Panc1 (cell line): ENCODE measurements around the gene PTGFRN. TPM values are rescaled to one million over a fixed set of nuclear protein-coding genes. Genes with fewer than 3 reads are reported as not detected.

Experiments
- ATAC-seq: fragments of 200-7000 bp; cut with Tn5 transposase; 2 replicates; pipeline ENCODE4 v1.9.1; 2020; ENCODE audit warnings: mild to moderate bottlenecking, moderate library complexity
- BruUV-seq: library from RNA; stranded (reverse); fragments of 400-500 nt; replicated peaks from 2 replicates; lab custom pipeline; 2021; lab: Mats Ljungman, UMichigan
- CTCF ChIA-PET: fragments of 300-600 bp; sonication (Branson Sonifier 250); formaldehyde crosslinking; loops from one replicate; lab custom pipeline; 2022; ENCODE audit warnings: antibody characterized with exemption; lab: Charles Lee
- POLR2A ChIA-PET: fragments of 300-600 bp; sonication (Branson Sonifier 250); formaldehyde crosslinking; loops from one replicate; lab custom pipeline; 2022; ENCODE audit warnings: antibody characterized with exemption; lab: Charles Lee
- DNase-seq: peaks from one replicate; pipeline ENCODE4 v3.0.0-alpha.2; 2010; ENCODE audit warnings: low read depth, low spot score
- H3K27ac ChIP-seq: 2 replicates; pipeline ENCODE4 v1.5.1; 2011; ENCODE audit warnings: mild to moderate bottlenecking, low read length, inconsistent platforms
- H3K27me3 ChIP-seq: fragments of 200-500 bp; sonication (Bioruptor generic); 2 replicates; pipeline ENCODE4 v1.6.0; 2014; ENCODE audit warnings: low read length, inconsistent platforms; ENCODE audit not compliant: control insufficient read depth, insufficient read depth
- H3K36me3 ChIP-seq: fragments of 200-500 bp; sonication (Bioruptor generic); 2 replicates; pipeline ENCODE4 v1.5.1; 2014; ENCODE audit warnings: inconsistent platforms, mild to moderate bottlenecking, low read length, moderate library complexity; ENCODE audit not compliant: control insufficient read depth, insufficient read depth
- H3K4me1 ChIP-seq: 2 replicates; pipeline ENCODE4 v1.5.1; 2011; ENCODE audit warnings: inconsistent platforms, mild to moderate bottlenecking, low read length, moderate library complexity; ENCODE audit not compliant: control insufficient read depth, insufficient read depth
- H3K4me3 ChIP-seq, 2 experiments: 2 replicates each; pipeline ENCODE4 v1.5.1; 2011 to 2012; ENCODE audit warnings: low read depth in 2 of 2, low read length in 2 of 2, mild to moderate bottlenecking in 2 of 2, inconsistent platforms in 1 of 2, moderate library complexity in 1 of 2
- H3K9me3 ChIP-seq: fragments of 200-500 bp; sonication (Bioruptor generic); 2 replicates; pipeline ENCODE4 v1.5.1; 2014; ENCODE audit warnings: low read depth, mild to moderate bottlenecking, inconsistent platforms, low read length, moderate library complexity; ENCODE audit not compliant: control insufficient read depth, insufficient read depth
- CTCF ChIP-seq: fragments of 450-650 bp; IDR thresholded peaks from 2 replicates; pipeline ENCODE4 v1.5.1; 2017; ENCODE audit warnings: mild to moderate bottlenecking
- POLR2AphosphoS5 ChIP-seq: IDR thresholded peaks from 2 replicates; pipeline ENCODE4 v1.6.1; 2012; ENCODE audit warnings: mild to moderate bottlenecking, low read depth, low read length, moderate library complexity
- SIN3A ChIP-seq: IDR thresholded peaks from 2 replicates; pipeline ENCODE4 v1.6.1; 2012; ENCODE audit warnings: low read depth, mild to moderate bottlenecking, low read length, moderate library complexity, borderline replicate concordance; ENCODE audit not compliant: insufficient read depth
- TCF7L2 ChIP-seq: IDR thresholded peaks from 2 replicates; pipeline ENCODE4 v1.6.1; 2011; ENCODE audit warnings: mild to moderate bottlenecking, low read depth, low read length, inconsistent platforms
- in situ Hi-C: cut with HindIII; loops from 2 replicates; pipeline ENCODE4 v1.10.0; 2016; ENCODE audit warnings: low sequenced_read_pairs, low pct_unique_long_range_greater_than_20kb
- intact Hi-C: fragments of 100-400 bp; cut with micrococcal nuclease; formaldehyde crosslinking; loops from one replicate; pipeline ENCODE4 v1.10.0; 2022; ENCODE audit not compliant: unreplicated experiment
- total RNA-seq: library from RNA; stranded (reverse); gene quantifications from one replicate; pipeline ENCODE4 v1.2.1, GENCODE V29; 2021; ENCODE audit not compliant: unreplicated experiment
- TF ChIP-seq, protein P1 (sequence below), 2 experiments: IDR thresholded peaks; 2 replicates each; pipeline ENCODE4 v1.6.1; 2011 to 2012; ENCODE audit warnings: low read depth in 2 of 2, control low read depth in 1 of 2, low read length in 1 of 2, mild to moderate bottlenecking in 1 of 2, moderate library complexity in 1 of 2; ENCODE audit not compliant: insufficient read depth in 1 of 2

Gene PTGFRN
- total RNA-seq, 1 experiment from 2014 or later: 5.2 TPM

DNA sequence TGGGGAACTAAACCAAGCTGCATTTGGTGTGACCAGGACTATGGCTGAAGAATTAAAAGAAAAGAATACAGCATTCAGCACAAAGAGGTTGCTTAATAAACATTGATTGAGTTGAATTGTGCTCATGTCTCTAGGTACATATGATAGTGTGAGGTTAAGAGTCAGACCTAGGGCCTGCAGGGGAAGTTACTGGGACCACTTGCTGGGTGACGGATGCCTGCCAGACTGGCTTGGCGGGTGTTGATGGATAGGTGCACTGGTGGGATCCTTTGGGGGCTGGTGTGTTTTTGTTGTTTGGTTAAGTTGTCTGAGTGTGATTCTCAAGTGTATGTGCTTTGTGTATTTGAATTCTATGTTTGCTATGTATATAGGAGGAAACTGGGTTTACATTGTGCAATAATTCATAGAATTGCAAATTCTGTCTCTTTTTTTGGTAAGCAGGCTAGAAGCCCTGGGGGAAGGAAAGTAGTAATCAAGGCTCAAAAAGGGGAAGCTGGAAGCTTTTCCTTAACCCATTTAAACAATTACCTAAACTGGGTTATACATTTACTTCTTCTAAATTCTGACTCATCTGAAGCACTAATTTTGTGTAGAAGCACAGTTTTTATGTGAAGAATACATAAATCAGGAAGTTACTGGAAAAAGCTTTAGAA, 93.6 kb downstream of the PTGFRN start:
- ChIA-PET CTCF (no interaction called here), POLR2A (no interaction called here)
- H3K27ac ChIP-seq: no peak overlapping the region
- H3K4me3 ChIP-seq: no peak overlapping the region
- H3K27me3 ChIP-seq: no peaks in the 10 kb centered on the region
- no peaks in the 10 kb centered on the region for H3K4me1 ChIP-seq
- no peak for DNase-seq
- no peaks in the 10 kb centered on the region for H3K36me3 ChIP-seq
- no peak for ATAC-seq
- H3K9me3 ChIP-seq: no peaks in the 10 kb centered on the region
- TF ChIP-seq CTCF (no peak), POLR2AphosphoS5 (no peak), TCF7L2 (no peak), SIN3A (no peak)
- TF ChIP-seq, protein P1, sequence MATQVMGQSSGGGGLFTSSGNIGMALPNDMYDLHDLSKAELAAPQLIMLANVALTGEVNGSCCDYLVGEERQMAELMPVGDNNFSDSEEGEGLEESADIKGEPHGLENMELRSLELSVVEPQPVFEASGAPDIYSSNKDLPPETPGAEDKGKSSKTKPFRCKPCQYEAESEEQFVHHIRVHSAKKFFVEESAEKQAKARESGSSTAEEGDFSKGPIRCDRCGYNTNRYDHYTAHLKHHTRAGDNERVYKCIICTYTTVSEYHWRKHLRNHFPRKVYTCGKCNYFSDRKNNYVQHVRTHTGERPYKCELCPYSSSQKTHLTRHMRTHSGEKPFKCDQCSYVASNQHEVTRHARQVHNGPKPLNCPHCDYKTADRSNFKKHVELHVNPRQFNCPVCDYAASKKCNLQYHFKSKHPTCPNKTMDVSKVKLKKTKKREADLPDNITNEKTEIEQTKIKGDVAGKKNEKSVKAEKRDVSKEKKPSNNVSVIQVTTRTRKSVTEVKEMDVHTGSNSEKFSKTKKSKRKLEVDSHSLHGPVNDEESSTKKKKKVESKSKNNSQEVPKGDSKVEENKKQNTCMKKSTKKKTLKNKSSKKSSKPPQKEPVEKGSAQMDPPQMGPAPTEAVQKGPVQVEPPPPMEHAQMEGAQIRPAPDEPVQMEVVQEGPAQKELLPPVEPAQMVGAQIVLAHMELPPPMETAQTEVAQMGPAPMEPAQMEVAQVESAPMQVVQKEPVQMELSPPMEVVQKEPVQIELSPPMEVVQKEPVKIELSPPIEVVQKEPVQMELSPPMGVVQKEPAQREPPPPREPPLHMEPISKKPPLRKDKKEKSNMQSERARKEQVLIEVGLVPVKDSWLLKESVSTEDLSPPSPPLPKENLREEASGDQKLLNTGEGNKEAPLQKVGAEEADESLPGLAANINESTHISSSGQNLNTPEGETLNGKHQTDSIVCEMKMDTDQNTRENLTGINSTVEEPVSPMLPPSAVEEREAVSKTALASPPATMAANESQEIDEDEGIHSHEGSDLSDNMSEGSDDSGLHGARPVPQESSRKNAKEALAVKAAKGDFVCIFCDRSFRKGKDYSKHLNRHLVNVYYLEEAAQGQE (IDR thresholded peaks at IDR 0.05; ENCODE audit: insufficient read depth in 1 of 2, low read depth in 2 of 2, low read length in 1 of 2): no peak
- intact Hi-C loops: no loop called here
- in situ Hi-C loops: no loop called here
- BruUV-seq: no TSS peak

DNA sequence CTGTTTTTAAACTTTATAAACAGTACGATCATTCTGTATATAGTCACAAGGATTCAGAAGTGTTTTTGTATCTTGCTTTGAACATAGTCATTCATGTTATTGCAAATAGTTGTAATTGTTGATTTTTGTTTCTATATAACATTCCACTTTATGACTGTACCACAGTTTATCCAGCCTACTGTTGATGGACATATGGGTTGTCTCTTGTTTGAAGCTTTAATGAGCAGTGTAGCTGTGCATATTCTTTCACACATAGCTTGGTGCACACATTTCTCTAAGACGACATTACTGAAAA, 98.0 kb downstream of the PTGFRN start:
- Histone ChIP-seq H3K4me3 (no peak overlapping the region), H3K4me1 (no peaks in the 10 kb centered on the region), H3K36me3 (no peaks in the 10 kb centered on the region), H3K27ac (no peak overlapping the region), H3K27me3 (no peaks in the 10 kb centered on the region), H3K9me3 (no peaks in the 10 kb centered on the region)
- TF ChIP-seq CTCF: no peak
- TF ChIP-seq, protein P1 (IDR thresholded peaks at IDR 0.05; ENCODE audit: insufficient read depth in 1 of 2, low read depth in 2 of 2, low read length in 1 of 2): no peak
- no peak for TF ChIP-seq SIN3A
- no peak for TF ChIP-seq TCF7L2
- BruUV-seq: no TSS peak
- POLR2A ChIA-PET: no interaction called here
- in situ Hi-C loops (no loop called here), intact Hi-C loops (no loop called here)
- ATAC-seq: no peak
- no peak for DNase-seq
- CTCF ChIA-PET: interaction anchor here (0.7 kb wide), 1 partner anchor 242 kb away, joined by 3 read pairs; no protein-coding TSS in a partner anchor
